ENCODE results near the gene RXFP2.

RXFP2 gene

GRCh38 chr13:31739226-31739625 is at the start of gene RXFP2:
TSS of gene RXFP2 (plus strand) at chr13:31739526. CDS start at chr13:31739613, 87 bp downstream.
- Histone ChIP-seq H3K4me1 (ENCODE audit: control insufficient read depth, insufficient read depth, low read length) (no peaks in the 10 kb centered on the region), H3K36me3 (ENCODE audit: control insufficient read depth in 2 of 2, insufficient read depth in 1 of 2, low read length in 2 of 2) (no peaks in the 10 kb centered on the region), H3K9me3 (ENCODE audit: control insufficient read depth, insufficient read depth, low read depth, low read length) (no peaks in the 10 kb centered on the region), H3K27ac (ENCODE audit: extremely low read depth, low read depth, low read length) (no peak within 1 kb of the TSS), H3K4me3 (ENCODE audit: low read depth, low read length) (no peak within 1 kb of the TSS)
- no peak for TF ChIP-seq KLF9 (tag by site-specific recombination; IDR thresholded peaks at IDR 0.05; ENCODE audit: low read depth)
- no peak for TF ChIP-seq ZNF692 (tag by site-specific recombination; IDR thresholded peaks at IDR 0.05)
- TF ChIP-seq ZNF585B (tag by site-specific recombination; IDR thresholded peaks at IDR 0.05) = no peak
- no peak for TF ChIP-seq BCL11B (tag by site-specific recombination; IDR thresholded peaks at IDR 0.05; ENCODE audit: low read depth)
- POLR2A ChIA-PET = no interaction called here
- CTCF ChIA-PET = interaction anchor here (2.4 kb wide), 1 partner anchor 308 kb away, joined by 12 read pairs; no protein-coding TSS in a partner anchor

DNA sequence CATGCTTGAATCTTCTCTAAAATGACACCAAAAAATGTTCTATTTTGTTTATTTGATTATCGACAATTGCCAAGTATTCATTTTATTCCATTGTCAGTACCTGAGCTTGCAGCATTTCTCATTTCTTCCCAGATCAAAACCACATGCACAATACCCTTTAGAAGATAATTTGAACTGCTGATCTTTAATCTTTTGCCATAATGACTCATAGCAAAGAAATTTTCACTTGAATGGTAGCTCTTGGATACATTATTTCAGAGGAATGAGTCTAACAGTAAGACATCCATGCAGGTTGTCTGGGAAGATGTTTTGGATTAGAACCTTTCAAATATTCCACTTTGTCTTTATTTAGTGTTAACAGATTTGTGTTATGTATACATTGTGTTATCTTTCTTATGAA is 42.0 kb upstream of the RXFP2 start:
- Histone ChIP-seq H3K27ac (ENCODE audit: extremely low read depth, low read depth, low read length) (no peak overlapping the region), H3K9me3 (ENCODE audit: control insufficient read depth, insufficient read depth, low read depth, low read length) (no peaks in the 10 kb centered on the region), H3K4me3 (ENCODE audit: low read depth, low read length) (no peak overlapping the region), H3K36me3 (ENCODE audit: control insufficient read depth in 2 of 2, insufficient read depth in 1 of 2, low read length in 2 of 2) (no peaks in the 10 kb centered on the region), H3K4me1 (ENCODE audit: control insufficient read depth, insufficient read depth, low read length) (no peaks in the 10 kb centered on the region)
- ChIA-PET CTCF (interaction anchor here (0.6 to 0.7 kb wide), 2 partner anchors 89 to 453 kb away, joined by 3 read pairs; no protein-coding TSS in a partner anchor), POLR2A (no interaction called here)
- TF ChIP-seq ZNF175 (tag by site-specific recombination; IDR thresholded peaks at IDR 0.05) (no peak), HOXD13 (CRISPR knock-in tag; IDR thresholded peaks at IDR 0.05; ENCODE audit: borderline replicate concordance) (no peak), SCRT1 (tag by site-specific recombination; IDR thresholded peaks at IDR 0.05; ENCODE audit: borderline replicate concordance) (no peak), ZNF214 (tag by site-specific recombination; IDR thresholded peaks at IDR 0.05; ENCODE audit: borderline replicate concordance) (no peak), ZNF23 (tag by site-specific recombination; IDR thresholded peaks at IDR 0.05; ENCODE audit: borderline replicate concordance) (no peak), PRDM2 (tag by site-specific recombination; IDR thresholded peaks at IDR 0.05; ENCODE audit: borderline replicate concordance) (no peak), ZNF521 (tag by site-specific recombination; IDR thresholded peaks at IDR 0.05) (no peak), ZBTB1 (tag by site-specific recombination; IDR thresholded peaks at IDR 0.05) (no peak), YY1 (tag by site-specific recombination; IDR thresholded peaks at IDR 0.05) (no peak), PRDM1 (tag by site-specific recombination; IDR thresholded peaks at IDR 0.05) (no peak), ZNF433 (tag by site-specific recombination; IDR thresholded peaks at IDR 0.05; ENCODE audit: low read depth) (no peak)

GRCh38 chr13:31699650-31700049 is 39.7 kb upstream of the RXFP2 start:
- POLR2A ChIA-PET = no interaction called here
- TF ChIP-seq ZNF266 (tag by site-specific recombination; IDR thresholded peaks at IDR 0.05; ENCODE audit: low read depth) = no peak
- TF ChIP-seq SETDB1 (IDR thresholded peaks at IDR 0.05; ENCODE audit: insufficient read length, low read length) = no peak
- TF ChIP-seq ZBTB26 (tag by site-specific recombination; optimal IDR thresholded peaks at IDR 0.05) = no peak
- TF ChIP-seq ZFP3 (tag by site-specific recombination; IDR thresholded peaks at IDR 0.05; ENCODE audit: low read depth) = no peak
- TF ChIP-seq ZXDB (tag by site-specific recombination; IDR thresholded peaks at IDR 0.05) = no peak
- TF ChIP-seq ZNF776 (tag by site-specific recombination; IDR thresholded peaks at IDR 0.05; ENCODE audit: borderline replicate concordance) = no peak
- no peak for TF ChIP-seq ZNF629 (tag by site-specific recombination; IDR thresholded peaks at IDR 0.05)
- TF ChIP-seq ZNF248 (tag by site-specific recombination; IDR thresholded peaks at IDR 0.05) = no peak
- TF ChIP-seq BCL11B (tag by site-specific recombination; IDR thresholded peaks at IDR 0.05; ENCODE audit: low read depth) = no peak

More at GRCh38 chr13:31699650-31700049, 39.7 kb upstream of the RXFP2 start:
- H3K9me3 ChIP-seq (ENCODE audit: control insufficient read depth, insufficient read depth, low read depth, low read length) = no peaks in the 10 kb centered on the region
- H3K4me3 ChIP-seq (ENCODE audit: low read depth, low read length) = no peak overlapping the region
- H3K27ac ChIP-seq (ENCODE audit: extremely low read depth, low read depth, low read length) = no peak overlapping the region
- no peaks in the 10 kb centered on the region for H3K4me1 ChIP-seq (ENCODE audit: control insufficient read depth, insufficient read depth, low read length)
- H3K36me3 ChIP-seq (ENCODE audit: control insufficient read depth in 2 of 2, insufficient read depth in 1 of 2, low read length in 2 of 2) = no peaks in the 10 kb centered on the region
- CTCF ChIA-PET = interaction anchor here (0.6 kb wide), 1 partner anchor 31 kb away, joined by 5 read pairs; no protein-coding TSS in a partner anchor
